ENCODE data around the gene TSNAX.

The TSNAX gene

GRCh38 chr1:231597971-231598370 is 69.5 kb downstream of the TSNAX start:
- DNase-seq (ENCODE audit: low read depth in 2 of 3, low spot score in 1 of 3), result no peak

- no peak for DNase-seq (ENCODE audit: low read depth in 2 of 3, low spot score in 1 of 3)
These were observed 72.0 kb downstream of the TSNAX start for GRCh38 chr1:231600458-231600976.

GRCh38 chr1:231601824-231602672 is 73.6 kb downstream of the TSNAX start:
- no peak for DNase-seq (ENCODE audit: low read depth in 2 of 3, low spot score in 1 of 3)

GRCh38 chr1:231602673-231602984 is 74.2 kb downstream of the TSNAX start:
- DNase-seq (ENCODE audit: low read depth in 2 of 3, low spot score in 1 of 3), result no peak

- DNase-seq (ENCODE audit: low read depth in 2 of 3, low spot score in 1 of 3), result no peak
These were observed 75.3 kb downstream of the TSNAX start for GRCh38 chr1:231603598-231604275.

GRCh38 chr1:231604276-231604621 is 75.8 kb downstream of the TSNAX start:
- no peak for DNase-seq (ENCODE audit: low read depth in 2 of 3, low spot score in 1 of 3)

- no peak for DNase-seq (ENCODE audit: low read depth in 2 of 3, low spot score in 1 of 3)
These were observed 77.0 kb downstream of the TSNAX start for GRCh38 chr1:231605149-231606100.

- DNase-seq (ENCODE audit: low read depth in 2 of 3, low spot score in 1 of 3), result no peak
These were observed 78.2 kb downstream of the TSNAX start for GRCh38 chr1:231606712-231607111.

- no peak for DNase-seq (ENCODE audit: low read depth in 2 of 3, low spot score in 1 of 3)
These were observed 81.9 kb downstream of the TSNAX start for GRCh38 chr1:231610388-231610787.

- no peak for DNase-seq (ENCODE audit: low read depth in 2 of 3, low spot score in 1 of 3)
These were observed 82.6 kb downstream of the TSNAX start for GRCh38 chr1:231611111-231611510.

GRCh38 chr1:231611851-231612250 is 83.4 kb downstream of the TSNAX start:
- no peak for DNase-seq (ENCODE audit: low read depth in 2 of 3, low spot score in 1 of 3)

GRCh38 chr1:231612393-231613089 is 84.1 kb downstream of the TSNAX start:
- DNase-seq (ENCODE audit: low read depth in 2 of 3, low spot score in 1 of 3), result no peak

GRCh38 chr1:231613419-231614349 is 85.2 kb downstream of the TSNAX start:
- DNase-seq (ENCODE audit: low read depth in 2 of 3, low spot score in 1 of 3), result no peak
